GM12873 (cell line): ENCODE data around the gene CD300E.

Experiments used
- TF ChIP-seq, protein P1 (sequence below): IDR thresholded peaks from 2 replicates; pipeline ENCODE4 v1.5.1; 2012; ENCODE audit warnings: low read depth, mild to moderate bottlenecking, moderate library complexity, low read length, control low read depth; ENCODE audit not compliant: insufficient read depth; ENCODE audit errors: missing control alignments

Gene CD300E

DNA sequence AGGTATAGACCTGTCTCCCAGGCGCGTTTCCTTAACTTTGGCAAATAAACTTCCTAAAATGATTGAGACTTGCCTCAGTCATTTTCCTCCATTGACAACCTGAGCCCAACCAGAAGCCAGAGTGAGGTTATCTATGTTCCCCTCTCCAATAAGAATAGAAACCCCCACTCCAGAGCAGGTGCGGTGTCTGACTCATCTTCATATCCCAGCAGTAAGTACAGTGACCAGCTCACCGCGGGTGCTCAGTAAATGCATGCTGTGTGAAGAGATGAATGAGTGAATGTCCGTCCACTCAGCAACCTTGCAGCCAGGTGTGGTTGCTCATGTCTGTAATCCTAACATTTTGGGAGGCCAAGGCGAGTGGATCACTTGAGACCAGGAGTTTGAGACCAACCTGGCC, 19.5 kb upstream of the CD300E start:
- TF ChIP-seq, protein P1, sequence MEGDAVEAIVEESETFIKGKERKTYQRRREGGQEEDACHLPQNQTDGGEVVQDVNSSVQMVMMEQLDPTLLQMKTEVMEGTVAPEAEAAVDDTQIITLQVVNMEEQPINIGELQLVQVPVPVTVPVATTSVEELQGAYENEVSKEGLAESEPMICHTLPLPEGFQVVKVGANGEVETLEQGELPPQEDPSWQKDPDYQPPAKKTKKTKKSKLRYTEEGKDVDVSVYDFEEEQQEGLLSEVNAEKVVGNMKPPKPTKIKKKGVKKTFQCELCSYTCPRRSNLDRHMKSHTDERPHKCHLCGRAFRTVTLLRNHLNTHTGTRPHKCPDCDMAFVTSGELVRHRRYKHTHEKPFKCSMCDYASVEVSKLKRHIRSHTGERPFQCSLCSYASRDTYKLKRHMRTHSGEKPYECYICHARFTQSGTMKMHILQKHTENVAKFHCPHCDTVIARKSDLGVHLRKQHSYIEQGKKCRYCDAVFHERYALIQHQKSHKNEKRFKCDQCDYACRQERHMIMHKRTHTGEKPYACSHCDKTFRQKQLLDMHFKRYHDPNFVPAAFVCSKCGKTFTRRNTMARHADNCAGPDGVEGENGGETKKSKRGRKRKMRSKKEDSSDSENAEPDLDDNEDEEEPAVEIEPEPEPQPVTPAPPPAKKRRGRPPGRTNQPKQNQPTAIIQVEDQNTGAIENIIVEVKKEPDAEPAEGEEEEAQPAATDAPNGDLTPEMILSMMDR = no peak

DNA sequence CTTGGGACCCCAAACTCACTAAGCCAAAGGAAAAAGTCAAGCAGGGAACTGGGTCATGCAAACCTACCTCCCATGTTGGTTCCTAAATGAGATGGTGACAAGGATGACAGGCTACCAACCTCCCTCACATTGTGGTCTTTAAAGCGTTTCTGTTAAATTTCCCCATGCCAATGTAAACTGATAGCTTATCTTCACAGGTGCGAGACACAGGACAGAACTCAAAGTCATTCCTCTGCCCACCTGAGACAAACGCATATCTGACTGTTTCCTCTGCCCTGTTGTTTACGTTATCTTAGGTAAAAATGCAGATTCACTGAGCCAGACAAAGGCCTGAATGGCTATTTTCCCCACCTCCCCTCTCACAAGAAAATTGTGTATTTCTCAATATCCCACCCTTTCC, 19.0 kb upstream of the CD300E start:
- TF ChIP-seq, protein P1 = no peak

DNA sequence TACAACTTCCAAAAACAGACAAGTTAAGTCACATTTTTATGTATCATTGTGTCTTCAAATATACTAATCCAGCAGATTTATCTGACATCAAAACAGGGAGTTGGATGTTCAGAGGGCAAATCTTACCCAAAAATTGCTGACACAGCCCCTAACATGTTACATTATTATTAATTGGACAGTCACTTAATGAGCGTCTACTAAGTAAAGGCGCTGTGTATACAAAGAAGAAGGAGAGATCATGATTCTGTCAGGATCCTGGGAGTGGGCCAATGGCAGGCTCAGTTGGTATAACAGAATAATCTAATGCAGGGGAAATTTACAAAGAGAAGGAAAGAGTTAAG, 18.4 kb upstream of the CD300E start:
- TF ChIP-seq, protein P1 = no peak

DNA sequence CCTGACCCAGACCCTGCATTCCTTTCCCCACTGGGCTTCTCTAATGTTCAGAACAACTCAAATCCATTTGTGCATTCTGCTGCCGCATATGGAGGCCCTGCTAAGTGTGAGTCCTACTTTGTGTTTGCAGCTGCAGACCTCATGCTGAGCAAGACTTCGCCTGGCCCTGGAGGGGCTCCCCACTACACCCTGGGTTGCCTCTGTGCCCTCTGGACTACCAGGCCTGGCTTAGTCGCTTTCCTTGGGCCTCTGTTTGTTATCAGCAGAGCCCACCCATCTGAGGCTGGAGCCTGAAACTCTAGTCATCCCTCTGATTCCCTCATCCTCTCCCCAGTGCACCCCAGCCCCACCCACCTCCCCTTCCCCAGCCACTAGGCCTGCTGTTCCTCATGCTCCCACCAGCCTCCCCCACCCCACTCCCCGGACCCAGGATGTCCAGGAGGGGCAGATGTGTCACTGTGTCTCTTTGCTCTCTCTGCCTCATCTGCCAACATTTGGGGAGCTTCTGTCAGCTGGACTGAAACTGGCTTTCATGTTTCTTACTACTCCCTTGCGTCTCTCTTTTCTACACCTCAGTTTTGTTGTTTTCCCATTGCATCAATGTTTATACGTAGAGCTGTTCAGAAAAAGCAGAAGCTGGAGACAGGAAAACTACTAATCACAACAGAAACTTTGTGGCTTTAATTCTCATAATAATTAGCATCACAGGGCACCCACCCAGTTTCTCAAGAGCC, 17.9 kb upstream of the CD300E start:
- TF ChIP-seq, protein P1 = no peak

DNA sequence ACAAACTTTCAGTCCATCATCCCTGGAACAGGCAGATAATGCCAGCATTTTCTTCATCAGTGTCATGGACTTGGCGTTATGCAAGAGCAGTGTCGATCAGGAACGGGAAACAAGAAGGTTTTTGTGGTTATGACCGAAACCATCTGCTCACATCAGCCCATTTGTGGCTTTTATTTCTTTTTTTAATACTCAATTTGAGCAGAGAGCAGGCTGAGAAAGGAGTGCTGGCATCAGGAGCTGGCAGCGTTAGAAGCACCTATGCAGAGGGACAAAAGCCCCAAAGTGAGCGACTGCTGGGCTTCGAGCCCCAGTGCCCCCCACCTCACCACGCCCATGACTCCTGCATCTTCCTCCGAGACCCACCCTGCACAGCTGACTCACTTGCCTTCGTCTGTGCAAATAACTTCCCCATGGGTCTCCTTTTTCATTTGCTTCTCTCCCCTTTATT, 16.2 kb upstream of the CD300E start:
- TF ChIP-seq, protein P1 = no peak

DNA sequence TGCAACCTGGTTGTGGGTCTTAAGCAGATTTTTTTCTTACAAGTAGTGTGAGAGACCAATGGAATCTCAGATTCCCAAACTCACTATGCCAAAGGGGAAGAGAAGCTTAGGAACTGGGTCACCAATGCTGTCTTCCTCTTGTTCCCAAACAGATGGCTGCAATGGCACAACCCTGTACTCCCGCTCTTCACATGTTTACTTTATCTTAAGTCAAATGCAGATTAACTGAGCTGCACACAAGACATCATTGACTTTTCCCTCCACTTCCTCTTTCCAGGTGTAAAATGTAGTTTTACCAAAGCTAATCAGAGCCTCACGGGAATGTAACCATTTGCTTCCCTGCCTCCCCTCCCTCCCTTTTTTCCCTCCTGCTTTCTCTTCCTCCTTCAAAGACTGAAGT, 14.4 kb upstream of the CD300E start:
- TF ChIP-seq, protein P1 = no peak

DNA sequence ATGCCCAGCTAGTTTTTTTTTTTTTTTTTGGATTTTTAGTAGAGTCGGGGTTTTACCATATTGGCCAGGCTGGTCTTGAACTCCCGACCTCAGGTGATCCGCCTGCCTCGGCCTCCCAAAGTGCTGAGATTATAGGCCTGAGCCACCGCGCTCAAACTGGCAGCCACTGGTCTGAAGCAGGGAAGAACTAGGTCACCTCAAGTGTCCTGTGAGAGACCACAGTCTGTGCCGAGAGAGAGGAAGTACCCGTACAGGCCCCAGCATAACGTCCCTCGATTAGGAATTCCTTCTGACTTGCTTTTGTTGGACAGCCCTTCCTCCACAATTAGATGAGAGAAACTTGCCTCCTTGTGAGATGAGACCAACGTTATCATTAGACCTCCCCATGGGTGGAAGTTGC, 13.7 kb upstream of the CD300E start:
- TF ChIP-seq, protein P1 = no peak
